Measurements from ENCODE around the gene KCNIP3.
"Not testable (repeated sequence)": the region's sequence is repeated elsewhere in the genome, so short reads cannot be mapped to it uniquely, and the experiment has no call there.

KCNIP3 gene

GRCh38 chr2:95352310-95353054, 55.3 kb downstream of the KCNIP3 start:
- TF ChIP-seq CTCF (conservative IDR thresholded peaks at IDR 0.05; ENCODE audit: low read depth, low read length) = no peak
- DNase-seq (ENCODE audit: low read depth) = no peak
- no peak overlapping the region for H3K4me3 ChIP-seq (ENCODE audit: low read depth, low read length)

DNA sequence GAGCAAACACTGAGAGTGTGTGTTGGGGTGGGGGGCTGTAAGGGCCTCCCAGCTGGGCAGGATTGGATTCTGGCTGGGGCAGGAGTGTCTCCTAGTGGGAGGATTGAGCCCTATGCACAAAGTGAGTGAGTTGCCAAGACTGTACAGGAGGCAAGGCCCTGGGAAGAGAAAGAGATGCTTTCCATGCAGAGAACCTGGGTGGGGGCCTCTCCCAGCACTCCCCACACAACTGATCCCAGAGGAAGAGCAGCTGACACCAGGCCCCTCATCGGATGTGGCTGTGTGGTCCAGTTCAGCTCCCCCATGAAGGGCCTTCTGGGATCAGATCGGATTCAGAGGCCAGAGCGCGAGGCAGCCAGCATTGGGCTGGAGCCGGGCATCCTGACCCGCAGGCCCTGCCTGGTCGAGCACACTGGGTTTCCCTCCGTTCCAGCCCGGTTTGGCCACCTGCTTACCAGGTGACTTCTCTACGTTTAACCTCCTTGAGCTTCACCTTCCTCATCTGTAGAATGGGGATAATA, 56.0 kb downstream of the KCNIP3 start:
- DNase-seq (ENCODE audit: low read depth) = no peak
- no peak overlapping the region for H3K4me3 ChIP-seq (ENCODE audit: low read depth, low read length)
- no peak for TF ChIP-seq CTCF (conservative IDR thresholded peaks at IDR 0.05; ENCODE audit: low read depth, low read length)

- no peak for TF ChIP-seq CTCF (conservative IDR thresholded peaks at IDR 0.05; ENCODE audit: low read depth, low read length)
- H3K4me3 ChIP-seq (ENCODE audit: low read depth, low read length) = no peak overlapping the region
Measured at GRCh38 chr2:95353613-95354468, 56.7 kb downstream of the KCNIP3 start.

GRCh38 chr2:95354469-95354901, 57.3 kb downstream of the KCNIP3 start:
- DNase-seq (ENCODE audit: low read depth) = no peak
- TF ChIP-seq CTCF (conservative IDR thresholded peaks at IDR 0.05; ENCODE audit: low read depth, low read length) = no peak
- H3K4me3 ChIP-seq (ENCODE audit: low read depth, low read length) = no peak overlapping the region

More at GRCh38 chr2:95353613-95354468, 56.7 kb downstream of the KCNIP3 start:
- DNase-seq (ENCODE audit: low read depth) = no peak

GRCh38 chr2:95354925-95355324, 57.8 kb downstream of the KCNIP3 start:
- DNase-seq (ENCODE audit: low read depth) = no peak
- no peak overlapping the region for H3K4me3 ChIP-seq (ENCODE audit: low read depth, low read length)

GRCh38 chr2:95355486-95355885, 58.3 kb downstream of the KCNIP3 start:
- not testable (repeated sequence) for H3K4me3 ChIP-seq (ENCODE audit: low read depth, low read length); DNase-seq (ENCODE audit: low read depth)

More at GRCh38 chr2:95354925-95355324, 57.8 kb downstream of the KCNIP3 start:
- TF ChIP-seq CTCF (conservative IDR thresholded peaks at IDR 0.05; ENCODE audit: low read depth, low read length) = no peak

Measured in choroid plexus epithelial cell (primary cell).